Liver (tissue), 9 donors: ENCODE results near the gene SPTBN1. TPM values are rescaled to one million over a fixed set of nuclear protein-coding genes. Genes with fewer than 3 reads are reported as not detected.

Source experiments
- DNase-seq: peaks from one replicate; pipeline ENCODE4 v3.0.0-alpha.2; 2017; ENCODE audit warnings: low spot score
- H3K27ac ChIP-seq, 2 donors: one replicate each; pipeline ENCODE4 v1.7.0; 2013; ENCODE audit warnings: inconsistent platforms in 2 of 2, low read length in 2 of 2, control low read depth in 1 of 2, low read depth in 1 of 2, mild to moderate bottlenecking in 1 of 2
- H3K27me3 ChIP-seq, 4 donors: one replicate each; pipeline versions ENCODE4 v1.6.1 to v1.7.0; 2013; ENCODE audit warnings: low read length in 3 of 4, inconsistent platforms in 1 of 4, mild to moderate bottlenecking in 1 of 4, moderate library complexity in 1 of 4; ENCODE audit not compliant: control insufficient read depth in 4 of 4, insufficient read depth in 4 of 4
- H3K36me3 ChIP-seq, 4 donors: one replicate each; pipeline versions ENCODE4 v1.6.1 to v1.7.0; 2013; ENCODE audit warnings: low read length in 3 of 4, mild to moderate bottlenecking in 3 of 4, low read depth in 1 of 4, moderate library complexity in 1 of 4; ENCODE audit not compliant: control insufficient read depth in 4 of 4, insufficient read depth in 3 of 4
- H3K4me1 ChIP-seq, 4 donors: one replicate each; pipeline versions ENCODE4 v1.6.1 to v1.7.0; 2013; ENCODE audit warnings: low read length in 3 of 4, mild to moderate bottlenecking in 3 of 4, moderate library complexity in 1 of 4; ENCODE audit not compliant: control insufficient read depth in 4 of 4, insufficient read depth in 4 of 4
- H3K4me3 ChIP-seq, 3 donors: one replicate each; pipeline versions ENCODE4 v1.6.1 to v1.7.0; 2013; ENCODE audit warnings: low read length in 3 of 3, control low read depth in 1 of 3, low read depth in 1 of 3, mild to moderate bottlenecking in 1 of 3
- H3K9ac ChIP-seq, 2 donors: one replicate each; pipeline ENCODE4 v1.7.0; 2013; ENCODE audit warnings: low read length in 2 of 2, mild to moderate bottlenecking in 2 of 2, moderate library complexity in 2 of 2, control low read depth in 1 of 2, low read depth in 1 of 2
- H3K9me3 ChIP-seq, 4 donors: one replicate each; pipeline versions ENCODE4 v1.6.1 to v1.7.0; 2013; ENCODE audit warnings: low read length in 3 of 4; ENCODE audit not compliant: control insufficient read depth in 4 of 4
- ATF3 ChIP-seq: IDR thresholded peaks from 2 replicates; pipeline ENCODE4 v1.6.1; 2016; ENCODE audit warnings: antibody characterized with exemption
- CTCF ChIP-seq: fragments of 150-350 bp; IDR thresholded peaks from 2 replicates; pipeline ENCODE4 v1.5.1; 2017; ENCODE audit warnings: improper control_type of control experiment, low read depth, low read length; ENCODE audit not compliant: missing input control
- FOXA1 ChIP-seq: IDR thresholded peaks from 2 replicates; pipeline ENCODE4 v1.6.1; 2016; ENCODE audit warnings: antibody characterized with exemption
- FOXA2 ChIP-seq: IDR thresholded peaks from 2 replicates; pipeline ENCODE4 v1.6.1; 2016; ENCODE audit warnings: antibody characterized with exemption
- GABPA ChIP-seq, 2 donors: IDR thresholded peaks in 1 of 2; conservative IDR thresholded peaks in 1 of 2; 2 replicates each; pipeline ENCODE4 v1.6.1; 2016; ENCODE audit warnings: antibody characterized with exemption in 2 of 2, mild to moderate bottlenecking in 1 of 2, moderate library complexity in 1 of 2
- HNF4A ChIP-seq, 2 donors: conservative IDR thresholded peaks; 2 replicates each; pipeline ENCODE4 v1.6.1; 2016; ENCODE audit warnings: antibody characterized with exemption in 2 of 2, mild to moderate bottlenecking in 2 of 2
- JUND ChIP-seq, 2 donors: IDR thresholded peaks; 2 replicates each; pipeline ENCODE4 v1.6.1; 2016; ENCODE audit warnings: antibody characterized with exemption in 2 of 2
- MAX ChIP-seq: IDR thresholded peaks from 2 replicates; pipeline ENCODE4 v1.6.1; 2016; ENCODE audit warnings: antibody characterized with exemption
- NR2F2 ChIP-seq: IDR thresholded peaks from 2 replicates; pipeline ENCODE4 v1.6.1; 2016; ENCODE audit warnings: antibody characterized with exemption
- REST ChIP-seq: IDR thresholded peaks from 2 replicates; pipeline ENCODE4 v1.6.1; 2016; ENCODE audit warnings: antibody characterized with exemption, mild to moderate bottlenecking
- RXRA ChIP-seq, 2 donors: IDR thresholded peaks; 2 replicates each; pipeline ENCODE4 v1.6.1; 2017 to 2018; ENCODE audit warnings: antibody characterized with exemption in 2 of 2, mild to moderate bottlenecking in 1 of 2
- SP1 ChIP-seq: IDR thresholded peaks from 2 replicates; pipeline ENCODE4 v1.6.1; 2018; ENCODE audit warnings: antibody characterized with exemption, mild to moderate bottlenecking
- TAF1 ChIP-seq: conservative IDR thresholded peaks from 2 replicates; pipeline ENCODE4 v1.6.1; 2016; ENCODE audit warnings: antibody characterized with exemption, mild to moderate bottlenecking
- ZBTB33 ChIP-seq: IDR thresholded peaks from 2 replicates; pipeline ENCODE4 v1.6.1; 2016; ENCODE audit warnings: antibody characterized with exemption
- WGBS: extraction: QIAGEN DNeasy Blood & Tissue Kit; methylation state at CpG from one replicate; pipeline ENCODE4 v1.1.7; 2013; 5-methylcytosine and 5-hydroxymethylcytosine counted together
- polyA plus RNA-seq, 2 donors: library from polyadenylated mRNA; stranded (reverse) in 1 of 2; unstranded in 1 of 2; fragments of 200-250 nt in 1 of 2; fragments of >200 nt in 1 of 2; fragmentation: Nextera tagmentation in 1 of 2; extraction: Ambion mirVana in 1 of 2; gene quantifications; one replicate each; pipeline versions ENCODE4 v1.2.1 to v1.2.3, GENCODE V29; 2013 to 2015
- total RNA-seq, 2 donors: library from RNA; depleted of rRNA; stranded (reverse); fragments of >200 nt; gene quantifications; one replicate each; pipeline ENCODE4 v1.2.3, GENCODE V29; 2014
- donor health status: healthy.
- donor health status: healthy.
- donor health status: healthy.
- donor health status: healthy.
- donor health status: healthy.

SPTBN1 gene
- total and polyA plus RNA-seq, 4 donors = 44.8 to 191 (median 75.9) TPM

- H3K9me3 ChIP-seq = no peaks in the 10 kb centered on the region
- H3K4me1 ChIP-seq = no peaks in the 10 kb centered on the region
- no peak overlapping the region for H3K9ac ChIP-seq
- no peak for TF ChIP-seq NR2F2
- no peak for TF ChIP-seq TAF1
- no peak for TF ChIP-seq SP1
- TF ChIP-seq ZBTB33 = no peak
- no peak for TF ChIP-seq REST
- no peak for TF ChIP-seq FOXA1
- TF ChIP-seq CTCF = no peak
- TF ChIP-seq JUND (IDR thresholded peaks at IDR 0.05) = no peak
- TF ChIP-seq ATF3 = no peak
- TF ChIP-seq GABPA (IDR thresholded peaks at IDR 0.05 in 1 of 2, conservative IDR thresholded peaks at IDR 0.05 in 1 of 2) = no peak
- TF ChIP-seq MAX = no peak
- no peak for TF ChIP-seq FOXA2
- TF ChIP-seq RXRA (IDR thresholded peaks at IDR 0.05) = no peak
- H3K4me3 ChIP-seq = no peak overlapping the region
- H3K27ac ChIP-seq = no peak overlapping the region
- no peaks in the 10 kb centered on the region for H3K36me3 ChIP-seq
- 81% methylated on average over 3 of the region's 3 CpGs for WGBS
- DNase-seq = no peak
- H3K27me3 ChIP-seq = no peaks in the 10 kb centered on the region
Observed at GRCh38 chr2:54469484-54470053, 13.4 kb downstream of the SPTBN1 start.

- no peak overlapping the region for H3K4me3 ChIP-seq
- 80% methylated on average over 6 of the region's 6 CpGs for WGBS
- no peaks in the 10 kb centered on the region for H3K36me3 ChIP-seq
- H3K4me1 ChIP-seq = no peaks in the 10 kb centered on the region
- H3K27ac ChIP-seq = no peak overlapping the region
- no peak for DNase-seq
- H3K9ac ChIP-seq = no peak overlapping the region
- no peaks in the 10 kb centered on the region for H3K27me3 ChIP-seq
- no peak for TF ChIP-seq HNF4A (conservative IDR thresholded peaks at IDR 0.05)
- no peak for TF ChIP-seq FOXA1
- TF ChIP-seq RXRA (IDR thresholded peaks at IDR 0.05) = no peak
- TF ChIP-seq FOXA2 = no peak
- no peaks in the 10 kb centered on the region for H3K9me3 ChIP-seq
Observed at GRCh38 chr2:54470266-54470938, 14.3 kb downstream of the SPTBN1 start.
